ENCODE measurements around the gene KNDC1. TPM values are rescaled to one million over a fixed set of nuclear protein-coding genes. Genes with fewer than 3 reads are reported as not detected.

Gene KNDC1
- total RNA-seq, 4 donors from 2014 or later, result 0.42 to 1.7 (median 0.95) TPM

DNA sequence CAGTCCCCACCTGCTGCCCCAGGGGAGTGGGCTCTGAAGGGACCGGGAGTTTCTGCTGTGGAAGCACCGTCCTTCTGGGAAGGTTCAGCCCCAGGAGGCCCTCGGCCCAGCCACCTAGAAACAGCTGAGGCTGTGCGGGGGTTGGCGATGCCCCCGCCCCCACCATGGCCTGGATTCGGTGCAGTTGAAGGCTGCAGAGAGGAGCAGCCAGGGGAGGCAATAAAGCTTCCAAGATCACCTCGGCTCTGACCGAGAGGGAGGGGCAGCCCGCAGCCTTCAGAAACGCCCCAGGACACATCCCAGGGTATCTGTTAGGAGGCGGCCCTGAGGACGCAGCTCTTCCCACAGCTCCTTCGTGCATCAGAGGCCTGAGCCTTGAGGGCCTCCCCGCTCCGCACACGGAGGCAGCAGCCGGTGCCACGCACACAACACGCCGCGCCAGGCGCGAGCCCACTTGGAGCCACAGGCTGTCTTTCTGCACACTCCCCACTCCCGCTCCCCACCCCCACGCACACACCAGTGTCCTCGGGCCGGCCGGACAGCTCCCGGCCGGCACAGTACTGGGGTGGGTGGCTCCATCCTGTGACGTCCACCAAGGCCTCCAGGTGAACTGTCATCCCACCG, 1.6 kb downstream of the KNDC1 start:
- 65% methylated on average over 19 of the region's 33 CpGs for WGBS
- DNase-seq (ENCODE audit: extremely low spot score), result no peak
- intact Hi-C loops (cut with DNase I), result no loop called here

DNA sequence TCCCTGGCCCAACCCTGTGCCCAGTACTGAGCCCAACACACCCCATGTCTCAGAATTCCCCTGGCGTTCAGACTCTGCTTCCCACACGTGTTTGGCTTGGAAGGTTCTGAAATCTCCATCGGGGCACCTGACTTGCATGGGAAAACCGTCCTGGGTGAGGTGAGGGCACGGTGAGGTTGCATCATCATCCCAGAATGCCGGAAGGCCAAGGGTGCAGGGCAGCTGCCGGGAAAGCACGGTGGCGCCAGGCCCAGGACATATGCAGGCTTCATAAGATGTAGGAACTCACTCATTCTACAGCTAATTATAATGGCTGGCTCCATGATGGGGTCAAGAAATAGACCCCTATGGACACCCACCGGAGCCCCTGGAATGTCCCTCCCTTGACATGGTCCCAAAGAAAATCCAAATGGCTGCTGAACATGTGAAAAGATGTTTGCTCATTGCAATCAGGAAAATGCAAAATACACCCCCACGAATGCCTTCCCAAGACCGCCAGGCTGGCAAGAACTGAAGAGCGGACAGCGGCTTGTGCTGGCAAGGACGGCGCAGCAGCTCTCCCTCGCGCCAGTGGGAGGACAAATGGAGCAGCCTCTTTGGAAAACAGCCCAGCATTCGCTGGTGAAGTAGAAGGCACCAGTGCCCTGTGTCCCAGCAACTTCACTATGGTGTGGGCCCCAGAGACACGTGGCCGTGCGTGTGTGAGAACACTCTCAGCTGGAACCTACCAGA, 2.3 kb downstream of the KNDC1 start:
- intact Hi-C loops (cut with DNase I), result no loop called here
- no peaks in the 10 kb centered on the region for H3K36me3 ChIP-seq
- TF ChIP-seq POLR2AphosphoS5 (IDR thresholded peaks at IDR 0.05) (no peak), POLR2A (IDR thresholded peaks at IDR 0.05; ENCODE audit: low read depth) (no peak), EP300 (IDR thresholded peaks at IDR 0.05) (no peak)
- TF ChIP-seq, protein P1, sequence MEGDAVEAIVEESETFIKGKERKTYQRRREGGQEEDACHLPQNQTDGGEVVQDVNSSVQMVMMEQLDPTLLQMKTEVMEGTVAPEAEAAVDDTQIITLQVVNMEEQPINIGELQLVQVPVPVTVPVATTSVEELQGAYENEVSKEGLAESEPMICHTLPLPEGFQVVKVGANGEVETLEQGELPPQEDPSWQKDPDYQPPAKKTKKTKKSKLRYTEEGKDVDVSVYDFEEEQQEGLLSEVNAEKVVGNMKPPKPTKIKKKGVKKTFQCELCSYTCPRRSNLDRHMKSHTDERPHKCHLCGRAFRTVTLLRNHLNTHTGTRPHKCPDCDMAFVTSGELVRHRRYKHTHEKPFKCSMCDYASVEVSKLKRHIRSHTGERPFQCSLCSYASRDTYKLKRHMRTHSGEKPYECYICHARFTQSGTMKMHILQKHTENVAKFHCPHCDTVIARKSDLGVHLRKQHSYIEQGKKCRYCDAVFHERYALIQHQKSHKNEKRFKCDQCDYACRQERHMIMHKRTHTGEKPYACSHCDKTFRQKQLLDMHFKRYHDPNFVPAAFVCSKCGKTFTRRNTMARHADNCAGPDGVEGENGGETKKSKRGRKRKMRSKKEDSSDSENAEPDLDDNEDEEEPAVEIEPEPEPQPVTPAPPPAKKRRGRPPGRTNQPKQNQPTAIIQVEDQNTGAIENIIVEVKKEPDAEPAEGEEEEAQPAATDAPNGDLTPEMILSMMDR (IDR thresholded peaks at IDR 0.05), result no peak
- peaks cover 0 to 91% (median 6%) of the 10 kb centered on the region in 4 donors for H3K27me3 ChIP-seq
- peaks cover 11 to 35% (median 24%) of the 10 kb centered on the region in 4 donors for H3K4me1 ChIP-seq
- H3K4me3 ChIP-seq, result no peak overlapping the region
- no peak overlapping the region for H3K27ac ChIP-seq (replicated peaks in 1 of 4)
- DNase-seq (ENCODE audit: extremely low spot score), result no peak
- H3K9me3 ChIP-seq, result no peaks in the 10 kb centered on the region
- WGBS, result 91% methylated on average over 19 of the region's 22 CpGs

More for the DNA sequence above, 1.6 kb downstream of the KNDC1 start:
- Histone ChIP-seq H3K27ac (replicated peaks in 1 of 4) (no peak overlapping the region), H3K36me3 (no peaks in the 10 kb centered on the region), H3K27me3 (peaks cover 0 to 83% (median 6%) of the 10 kb centered on the region in 4 donors), H3K9me3 (no peaks in the 10 kb centered on the region), H3K4me1 (peaks cover 11 to 35% (median 22%) of the 10 kb centered on the region in 4 donors), H3K4me3 (peak overlapping the region in 3 of 4 donors; percentile 57 to 60 (median 60))
- TF ChIP-seq, protein P1 (IDR thresholded peaks at IDR 0.05), result no peak
- no peak for TF ChIP-seq POLR2A (IDR thresholded peaks at IDR 0.05; ENCODE audit: low read depth)
- TF ChIP-seq EP300 (IDR thresholded peaks at IDR 0.05), result no peak
- no peak for TF ChIP-seq POLR2AphosphoS5 (IDR thresholded peaks at IDR 0.05)

DNA sequence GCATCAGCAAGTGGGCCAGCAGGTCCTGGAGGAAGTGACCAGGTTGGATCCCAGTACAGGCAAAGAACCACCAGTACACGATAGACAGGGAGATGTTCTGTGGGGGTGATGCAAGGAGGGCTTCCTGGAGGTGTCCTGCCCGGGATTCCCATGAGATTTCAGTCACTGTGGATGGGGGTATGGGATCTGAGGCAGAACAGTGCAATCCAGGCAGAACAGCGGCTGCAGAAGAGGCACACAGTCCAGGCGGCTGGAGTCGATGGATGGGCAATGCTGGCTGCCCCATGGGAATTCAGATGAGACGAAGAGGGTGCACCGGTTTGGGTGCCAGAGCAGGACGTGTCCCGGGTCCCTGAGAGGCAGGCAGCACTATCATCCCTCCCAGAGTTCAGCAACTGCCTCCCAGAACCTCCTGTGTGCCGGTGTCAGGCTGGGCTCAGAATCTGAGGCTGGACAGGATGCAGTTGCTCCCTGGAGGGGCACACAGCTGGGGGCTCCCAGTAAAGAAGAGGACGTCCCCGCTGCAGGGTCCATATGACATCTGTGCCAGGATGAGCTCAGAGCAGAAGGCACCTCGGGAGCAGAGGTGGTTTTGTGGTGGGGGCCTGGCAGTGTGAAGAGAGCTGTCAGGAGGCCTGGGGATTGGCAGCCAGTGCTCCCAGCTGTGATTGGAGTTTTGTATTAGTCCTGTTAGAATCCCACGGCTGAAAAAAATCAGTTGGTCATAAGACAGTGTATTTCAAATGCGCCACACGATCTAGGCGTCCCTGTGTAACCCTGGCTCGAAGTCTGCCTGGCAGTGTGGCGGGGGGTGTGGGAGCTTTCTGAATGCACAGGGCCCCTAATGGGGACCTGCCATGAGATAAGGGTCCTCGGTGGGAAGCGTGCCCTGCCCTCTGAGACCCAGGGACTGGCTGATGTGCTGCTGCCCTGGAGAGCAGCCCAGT, 3.2 kb downstream of the KNDC1 start:
- Histone ChIP-seq H3K27ac (replicated peaks in 1 of 4) (no peak overlapping the region), H3K36me3 (no peaks in the 10 kb centered on the region), H3K27me3 (peaks cover 0 to 95% (median 6%) of the 10 kb centered on the region in 4 donors), H3K4me1 (peaks cover 11 to 35% (median 24%) of the 10 kb centered on the region in 4 donors), H3K4me3 (no peak overlapping the region), H3K9me3 (no peaks in the 10 kb centered on the region)
- WGBS, result 72% methylated on average over 16 of the region's 21 CpGs
- intact Hi-C loops (cut with DNase I), result no loop called here
- DNase-seq (ENCODE audit: extremely low spot score), result no peak
- TF ChIP-seq POLR2A (IDR thresholded peaks at IDR 0.05; ENCODE audit: low read depth) (no peak), POLR2AphosphoS5 (IDR thresholded peaks at IDR 0.05) (no peak)
- TF ChIP-seq, protein P1 (IDR thresholded peaks at IDR 0.05), result no peak

DNA sequence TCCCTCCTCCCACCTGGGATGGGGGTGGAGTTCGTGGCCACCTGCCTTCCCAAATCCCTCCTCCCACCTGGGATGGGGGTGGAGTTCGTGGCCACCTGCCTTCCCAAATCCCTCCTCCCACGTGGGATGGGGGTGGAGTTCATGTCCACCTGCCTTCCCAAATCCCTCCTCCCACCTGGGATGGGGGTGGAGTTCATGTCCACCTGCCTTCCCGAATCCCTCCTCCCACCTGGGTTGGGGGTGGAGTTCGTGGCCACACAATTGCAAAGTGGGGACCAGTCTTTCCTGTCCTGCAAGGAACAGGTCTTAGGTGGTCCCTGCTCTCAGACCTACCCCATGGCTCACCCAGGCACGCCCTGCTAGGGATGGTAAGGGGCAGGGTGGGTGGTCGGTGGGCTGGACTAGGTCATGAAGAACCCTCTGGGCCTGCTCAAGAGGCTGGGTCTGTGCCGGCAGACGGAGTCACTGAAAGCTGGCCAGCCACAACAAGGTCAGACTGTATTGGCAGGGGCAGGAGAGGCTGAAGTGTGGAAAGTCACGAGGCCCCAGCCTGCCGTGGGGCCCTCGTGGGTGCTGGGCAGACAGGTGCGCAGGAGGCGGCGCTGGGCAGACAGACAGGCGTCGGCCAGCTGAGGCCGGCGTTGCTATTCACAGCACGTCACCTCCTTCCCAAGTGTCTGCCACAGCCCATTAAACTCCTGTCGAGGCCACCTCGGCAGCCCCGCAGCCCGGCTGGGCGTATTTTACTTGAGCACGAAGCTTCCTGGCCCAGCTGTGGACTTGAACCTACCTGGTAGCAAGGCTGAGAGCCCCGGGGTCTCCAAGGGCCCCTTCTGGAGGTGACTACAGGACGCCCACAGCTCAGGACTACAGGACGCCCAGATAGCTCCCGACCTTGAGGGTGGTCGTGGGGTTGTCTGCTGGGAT, 4.1 kb downstream of the KNDC1 start:
- no peak overlapping the region for H3K27ac ChIP-seq (replicated peaks in 1 of 4)
- no peaks in the 10 kb centered on the region for H3K36me3 ChIP-seq
- intact Hi-C loops (cut with DNase I), result no loop called here
- DNase-seq (ENCODE audit: extremely low spot score), result no peak
- no peaks in the 10 kb centered on the region for H3K9me3 ChIP-seq
- 77% methylated on average over 8 of the region's 31 CpGs for WGBS
- TF ChIP-seq POLR2A (IDR thresholded peaks at IDR 0.05; ENCODE audit: low read depth), result no peak
- no peak for TF ChIP-seq POLR2AphosphoS5 (IDR thresholded peaks at IDR 0.05)
- TF ChIP-seq EP300 (IDR thresholded peaks at IDR 0.05), result no peak
- TF ChIP-seq, protein P1 (IDR thresholded peaks at IDR 0.05), result no peak
- H3K4me3 ChIP-seq, result no peak overlapping the region
- H3K27me3 ChIP-seq, result peaks cover 0 to 97% (median 6%) of the 10 kb centered on the region in 4 donors
- H3K4me1 ChIP-seq, result peaks cover 11 to 31% (median 24%) of the 10 kb centered on the region in 4 donors

Measured in esophagus muscularis mucosa (tissue), 4 donors.